ENCODE measurements around the gene WASF3.

WASF3 gene

DNA sequence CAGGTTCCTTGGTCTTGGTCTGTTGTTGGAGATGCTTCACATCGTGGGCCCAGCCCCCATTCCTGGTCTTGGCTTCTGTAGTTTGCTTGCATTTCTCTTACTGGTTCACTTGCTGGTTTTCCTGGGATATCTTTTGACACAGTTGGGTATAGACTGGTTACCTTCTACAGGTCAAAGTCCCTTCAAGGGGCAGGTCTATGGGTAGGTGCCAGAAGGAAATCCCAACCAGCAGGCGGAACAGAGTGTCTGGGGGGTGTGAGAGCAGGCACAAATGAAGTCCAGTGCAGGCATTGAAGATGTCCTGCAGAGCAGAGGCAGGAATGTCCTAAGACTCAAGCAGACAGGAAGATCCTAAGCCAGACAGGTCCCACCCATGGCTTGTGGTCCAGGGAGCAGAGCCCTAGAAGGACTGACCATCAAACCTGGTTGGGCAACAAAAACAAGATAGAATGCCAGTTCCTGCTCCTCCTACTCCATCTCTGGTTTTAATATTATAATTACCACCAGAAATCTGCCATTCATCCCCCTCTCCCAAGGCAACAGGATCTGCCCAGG is 17.7 kb upstream of the WASF3 start:
- H2AFZ ChIP-seq (ENCODE audit: low read length), result no peak overlapping the region
- H3F3A ChIP-seq (ENCODE audit: insufficient read depth, low read length), result no peaks in the 10 kb centered on the region
- no peak for TF ChIP-seq EZH2 (optimal IDR thresholded peaks at IDR 0.05; ENCODE audit: low read depth, low read length)
- no peak for TF ChIP-seq EZH2phosphoT487 (IDR thresholded peaks at IDR 0.05; ENCODE audit: low read length)
- TF ChIP-seq, protein P1, sequence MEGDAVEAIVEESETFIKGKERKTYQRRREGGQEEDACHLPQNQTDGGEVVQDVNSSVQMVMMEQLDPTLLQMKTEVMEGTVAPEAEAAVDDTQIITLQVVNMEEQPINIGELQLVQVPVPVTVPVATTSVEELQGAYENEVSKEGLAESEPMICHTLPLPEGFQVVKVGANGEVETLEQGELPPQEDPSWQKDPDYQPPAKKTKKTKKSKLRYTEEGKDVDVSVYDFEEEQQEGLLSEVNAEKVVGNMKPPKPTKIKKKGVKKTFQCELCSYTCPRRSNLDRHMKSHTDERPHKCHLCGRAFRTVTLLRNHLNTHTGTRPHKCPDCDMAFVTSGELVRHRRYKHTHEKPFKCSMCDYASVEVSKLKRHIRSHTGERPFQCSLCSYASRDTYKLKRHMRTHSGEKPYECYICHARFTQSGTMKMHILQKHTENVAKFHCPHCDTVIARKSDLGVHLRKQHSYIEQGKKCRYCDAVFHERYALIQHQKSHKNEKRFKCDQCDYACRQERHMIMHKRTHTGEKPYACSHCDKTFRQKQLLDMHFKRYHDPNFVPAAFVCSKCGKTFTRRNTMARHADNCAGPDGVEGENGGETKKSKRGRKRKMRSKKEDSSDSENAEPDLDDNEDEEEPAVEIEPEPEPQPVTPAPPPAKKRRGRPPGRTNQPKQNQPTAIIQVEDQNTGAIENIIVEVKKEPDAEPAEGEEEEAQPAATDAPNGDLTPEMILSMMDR (IDR thresholded peaks at IDR 0.05; ENCODE audit: low read length), result no peak
- DNase-seq, result no peak
- H3K9me3 ChIP-seq (replicated peaks; ENCODE audit: insufficient read depth, low read length), result no peaks in the 10 kb centered on the region
- H3K9me2 ChIP-seq (replicated peaks; ENCODE audit: insufficient read depth, low read length), result no peaks in the 10 kb centered on the region
- H3K9ac ChIP-seq (ENCODE audit: low read length), result no peak overlapping the region
- H3K36me3 ChIP-seq (replicated peaks; ENCODE audit: insufficient read depth, low read length), result no peaks in the 10 kb centered on the region
- H3K4me2 ChIP-seq (ENCODE audit: low read depth, low read length), result no peak overlapping the region
- H3K4me1 ChIP-seq (ENCODE audit: low read length), result no peaks in the 10 kb centered on the region
- H3K27me3 ChIP-seq (replicated peaks; ENCODE audit: insufficient read depth, low read length), result no peaks in the 10 kb centered on the region
- no peaks in the 10 kb centered on the region for H3K79me2 ChIP-seq (ENCODE audit: low read length)
- H4K20me1 ChIP-seq (ENCODE audit: insufficient read depth, low read length), result no peaks in the 10 kb centered on the region
- H3K27ac ChIP-seq (ENCODE audit: low read length), result no peak overlapping the region
- H3K4me3 ChIP-seq (ENCODE audit: low read length), result no peak overlapping the region

DNA sequence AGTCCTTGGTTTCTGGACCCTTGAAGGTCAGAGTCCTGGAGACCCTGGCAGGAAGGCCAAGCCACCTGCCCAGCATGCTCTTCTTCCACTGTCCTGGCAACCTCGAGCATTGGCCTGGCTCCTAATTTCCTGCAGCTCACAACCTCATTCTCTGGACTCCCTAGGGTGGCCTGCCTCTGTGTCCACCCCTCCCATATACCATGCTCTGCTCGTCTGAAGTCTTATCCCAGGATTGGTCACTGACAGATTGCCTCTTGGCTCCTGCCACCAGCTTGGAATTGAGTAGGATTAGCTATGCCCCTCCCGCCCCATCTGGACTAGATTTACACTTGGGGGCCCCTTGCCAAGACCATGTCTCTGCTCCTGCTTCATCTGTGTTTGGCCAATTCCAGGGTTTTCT is 17.1 kb upstream of the WASF3 start:
- TF ChIP-seq EZH2phosphoT487 (IDR thresholded peaks at IDR 0.05; ENCODE audit: low read length), result no peak
- no peak for TF ChIP-seq EZH2 (optimal IDR thresholded peaks at IDR 0.05; ENCODE audit: low read depth, low read length)
- TF ChIP-seq, protein P1 (IDR thresholded peaks at IDR 0.05; ENCODE audit: low read length), result no peak
- Histone ChIP-seq H3K4me2 (ENCODE audit: low read depth, low read length) (no peak overlapping the region), H3K9me2 (replicated peaks; ENCODE audit: insufficient read depth, low read length) (no peaks in the 10 kb centered on the region), H3K4me3 (ENCODE audit: low read length) (no peak overlapping the region), H2AFZ (ENCODE audit: low read length) (no peak overlapping the region), H4K20me1 (ENCODE audit: insufficient read depth, low read length) (no peaks in the 10 kb centered on the region), H3K79me2 (ENCODE audit: low read length) (no peaks in the 10 kb centered on the region), H3K9me3 (replicated peaks; ENCODE audit: insufficient read depth, low read length) (no peaks in the 10 kb centered on the region), H3K36me3 (replicated peaks; ENCODE audit: insufficient read depth, low read length) (no peaks in the 10 kb centered on the region), H3K9ac (ENCODE audit: low read length) (no peak overlapping the region), H3K4me1 (ENCODE audit: low read length) (no peaks in the 10 kb centered on the region), H3K27ac (ENCODE audit: low read length) (no peak overlapping the region), H3F3A (ENCODE audit: insufficient read depth, low read length) (no peaks in the 10 kb centered on the region), H3K27me3 (replicated peaks; ENCODE audit: insufficient read depth, low read length) (no peaks in the 10 kb centered on the region)
- DNase-seq, result no peak

DNA sequence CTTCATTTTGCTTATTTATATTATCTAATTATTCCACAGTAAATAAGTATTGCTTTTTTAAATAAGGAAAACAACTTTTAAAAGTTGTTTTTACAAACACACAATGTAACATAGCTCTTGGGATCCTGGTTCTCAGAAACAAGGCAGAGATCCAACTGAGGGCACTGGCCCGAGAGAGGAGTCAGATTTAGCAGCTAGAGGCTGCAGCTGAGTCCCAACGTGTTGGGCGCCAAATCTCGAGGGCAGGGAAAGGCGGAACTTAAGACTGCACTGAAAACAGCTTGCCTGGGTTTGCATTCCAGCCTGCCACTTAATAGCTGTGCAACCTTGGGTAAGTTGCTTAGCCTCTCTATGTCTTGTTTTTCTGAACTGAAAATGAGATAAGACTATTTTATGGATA is 16.4 kb upstream of the WASF3 start:
- Histone ChIP-seq H3K27me3 (replicated peaks; ENCODE audit: insufficient read depth, low read length) (no peaks in the 10 kb centered on the region), H3F3A (ENCODE audit: insufficient read depth, low read length) (no peaks in the 10 kb centered on the region), H3K9me3 (replicated peaks; ENCODE audit: insufficient read depth, low read length) (no peaks in the 10 kb centered on the region), H3K36me3 (replicated peaks; ENCODE audit: insufficient read depth, low read length) (no peaks in the 10 kb centered on the region), H2AFZ (ENCODE audit: low read length) (no peak overlapping the region), H3K9ac (ENCODE audit: low read length) (no peak overlapping the region), H3K4me3 (ENCODE audit: low read length) (no peak overlapping the region), H3K79me2 (ENCODE audit: low read length) (no peaks in the 10 kb centered on the region), H3K27ac (ENCODE audit: low read length) (no peak overlapping the region), H3K9me2 (replicated peaks; ENCODE audit: insufficient read depth, low read length) (no peaks in the 10 kb centered on the region), H3K4me1 (ENCODE audit: low read length) (no peaks in the 10 kb centered on the region), H3K4me2 (ENCODE audit: low read depth, low read length) (no peak overlapping the region), H4K20me1 (ENCODE audit: insufficient read depth, low read length) (no peaks in the 10 kb centered on the region)
- no peak for TF ChIP-seq EZH2 (optimal IDR thresholded peaks at IDR 0.05; ENCODE audit: low read depth, low read length)
- no peak for DNase-seq

DNA sequence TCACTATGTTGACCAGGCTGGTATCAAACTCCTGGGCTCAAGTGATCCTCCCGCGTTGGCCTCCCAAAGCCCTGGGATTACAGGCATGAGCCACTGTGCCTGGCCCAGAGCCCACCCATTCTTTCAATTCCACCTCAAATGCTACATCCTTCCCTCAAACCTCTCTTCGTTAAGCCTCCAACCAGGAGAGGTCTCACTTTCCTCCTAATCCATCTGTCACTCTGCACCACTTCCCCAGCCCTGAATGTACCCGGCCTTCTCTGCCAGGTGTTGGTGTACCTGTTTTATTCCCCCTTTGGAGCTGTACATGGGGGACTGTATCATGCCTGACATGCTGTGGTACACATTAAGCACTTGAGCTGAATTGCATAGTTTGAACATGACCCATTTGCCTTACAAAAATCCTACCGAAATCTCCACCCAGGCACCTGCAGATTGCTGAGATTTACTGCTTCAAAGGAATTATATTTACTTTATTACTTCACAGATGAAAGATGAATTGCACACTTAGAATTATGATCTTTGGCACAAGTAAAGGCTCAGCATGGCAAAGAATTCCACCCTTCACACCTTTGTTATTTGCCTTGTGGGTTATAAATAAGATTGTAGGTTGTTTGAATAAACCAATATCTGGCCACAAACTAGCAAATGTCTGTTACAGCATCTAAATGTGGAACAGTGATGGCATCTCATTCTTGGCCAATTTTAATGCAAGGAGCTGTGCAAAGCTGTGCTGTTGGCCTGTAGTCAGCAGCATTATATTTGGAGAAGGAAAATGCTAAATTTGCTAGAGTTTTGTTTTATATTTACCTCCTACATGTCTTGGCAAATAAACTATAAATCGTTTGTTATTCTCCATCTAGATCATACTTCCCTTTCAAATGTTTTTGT is 15.6 kb upstream of the WASF3 start:
- no peak overlapping the region for H3K9ac ChIP-seq (ENCODE audit: low read length)
- H3K9me2 ChIP-seq (replicated peaks; ENCODE audit: insufficient read depth, low read length), result no peaks in the 10 kb centered on the region
- H3K27me3 ChIP-seq (replicated peaks; ENCODE audit: insufficient read depth, low read length), result no peaks in the 10 kb centered on the region
- no peaks in the 10 kb centered on the region for H3K9me3 ChIP-seq (replicated peaks; ENCODE audit: insufficient read depth, low read length)
- no peaks in the 10 kb centered on the region for H3K4me1 ChIP-seq (ENCODE audit: low read length)
- H2AFZ ChIP-seq (ENCODE audit: low read length), result no peak overlapping the region
- H3K79me2 ChIP-seq (ENCODE audit: low read length), result no peaks in the 10 kb centered on the region
- H3K36me3 ChIP-seq (replicated peaks; ENCODE audit: insufficient read depth, low read length), result no peaks in the 10 kb centered on the region
- no peaks in the 10 kb centered on the region for H4K20me1 ChIP-seq (ENCODE audit: insufficient read depth, low read length)
- no peak for TF ChIP-seq EZH2 (optimal IDR thresholded peaks at IDR 0.05; ENCODE audit: low read depth, low read length)
- TF ChIP-seq, protein P1 (IDR thresholded peaks at IDR 0.05; ENCODE audit: low read length), result no peak
- no peak for TF ChIP-seq EZH2phosphoT487 (IDR thresholded peaks at IDR 0.05; ENCODE audit: low read length)
- H3K27ac ChIP-seq (ENCODE audit: low read length), result no peak overlapping the region
- H3K4me3 ChIP-seq (ENCODE audit: low read length), result no peak overlapping the region
- H3K4me2 ChIP-seq (ENCODE audit: low read depth, low read length), result no peak overlapping the region
- no peaks in the 10 kb centered on the region for H3F3A ChIP-seq (ENCODE audit: insufficient read depth, low read length)
- no peak for DNase-seq
